ENCODE data around the gene TMEM95.

DNA sequence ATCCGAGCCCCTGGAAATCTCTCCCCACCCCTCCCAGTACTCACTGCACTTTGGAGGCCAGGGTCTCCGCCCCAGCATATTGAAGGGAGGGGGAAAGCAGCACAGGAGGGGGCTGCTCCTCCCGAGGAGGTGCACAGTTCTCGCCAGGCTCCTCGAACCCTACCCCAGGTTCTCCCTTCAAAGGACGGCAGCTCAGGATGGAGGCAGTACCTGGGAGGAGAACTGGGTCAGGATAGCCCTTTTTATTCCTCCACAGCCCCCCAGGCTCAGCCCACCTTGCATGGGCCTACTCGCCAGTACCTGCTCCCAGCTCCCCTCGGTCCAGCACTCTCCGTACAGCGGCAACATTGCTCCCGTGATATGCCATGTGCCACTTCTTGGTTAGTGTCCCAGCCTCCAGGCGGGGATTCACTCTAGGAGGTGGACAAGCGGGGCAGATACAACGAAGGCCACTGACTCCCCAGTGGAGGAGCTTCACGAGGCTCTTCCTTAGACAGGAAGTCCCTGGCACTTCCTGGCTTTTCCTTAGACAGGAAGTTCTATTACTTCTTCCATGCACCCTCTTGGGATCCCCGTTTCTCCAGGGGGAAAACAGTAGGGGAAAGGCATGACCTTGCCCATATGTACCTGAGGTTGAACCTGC, 37.7 kb upstream of the TMEM95 start:
- no peak for TF ChIP-seq CEBPB (IDR thresholded peaks at IDR 0.05)
- TF ChIP-seq, protein P1, sequence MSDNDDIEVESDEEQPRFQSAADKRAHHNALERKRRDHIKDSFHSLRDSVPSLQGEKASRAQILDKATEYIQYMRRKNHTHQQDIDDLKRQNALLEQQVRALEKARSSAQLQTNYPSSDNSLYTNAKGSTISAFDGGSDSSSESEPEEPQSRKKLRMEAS (IDR thresholded peaks at IDR 0.05), result no peak
- no peak for TF ChIP-seq NFIC (IDR thresholded peaks at IDR 0.05)
- TF ChIP-seq ZBTB7A (IDR thresholded peaks at IDR 0.05; ENCODE audit: low read depth), result no peak
- TF ChIP-seq CREB1 (IDR thresholded peaks at IDR 0.05; ENCODE audit: low read depth), result no peak
- no peak for TF ChIP-seq RAD21 (IDR thresholded peaks at IDR 0.05; ENCODE audit: low read depth)
- TF ChIP-seq EP300 (IDR thresholded peaks at IDR 0.05; ENCODE audit: borderline replicate concordance), result no peak
- no peak for TF ChIP-seq YY1 (IDR thresholded peaks at IDR 0.05; ENCODE audit: low read depth)
- TF ChIP-seq, protein P2, sequence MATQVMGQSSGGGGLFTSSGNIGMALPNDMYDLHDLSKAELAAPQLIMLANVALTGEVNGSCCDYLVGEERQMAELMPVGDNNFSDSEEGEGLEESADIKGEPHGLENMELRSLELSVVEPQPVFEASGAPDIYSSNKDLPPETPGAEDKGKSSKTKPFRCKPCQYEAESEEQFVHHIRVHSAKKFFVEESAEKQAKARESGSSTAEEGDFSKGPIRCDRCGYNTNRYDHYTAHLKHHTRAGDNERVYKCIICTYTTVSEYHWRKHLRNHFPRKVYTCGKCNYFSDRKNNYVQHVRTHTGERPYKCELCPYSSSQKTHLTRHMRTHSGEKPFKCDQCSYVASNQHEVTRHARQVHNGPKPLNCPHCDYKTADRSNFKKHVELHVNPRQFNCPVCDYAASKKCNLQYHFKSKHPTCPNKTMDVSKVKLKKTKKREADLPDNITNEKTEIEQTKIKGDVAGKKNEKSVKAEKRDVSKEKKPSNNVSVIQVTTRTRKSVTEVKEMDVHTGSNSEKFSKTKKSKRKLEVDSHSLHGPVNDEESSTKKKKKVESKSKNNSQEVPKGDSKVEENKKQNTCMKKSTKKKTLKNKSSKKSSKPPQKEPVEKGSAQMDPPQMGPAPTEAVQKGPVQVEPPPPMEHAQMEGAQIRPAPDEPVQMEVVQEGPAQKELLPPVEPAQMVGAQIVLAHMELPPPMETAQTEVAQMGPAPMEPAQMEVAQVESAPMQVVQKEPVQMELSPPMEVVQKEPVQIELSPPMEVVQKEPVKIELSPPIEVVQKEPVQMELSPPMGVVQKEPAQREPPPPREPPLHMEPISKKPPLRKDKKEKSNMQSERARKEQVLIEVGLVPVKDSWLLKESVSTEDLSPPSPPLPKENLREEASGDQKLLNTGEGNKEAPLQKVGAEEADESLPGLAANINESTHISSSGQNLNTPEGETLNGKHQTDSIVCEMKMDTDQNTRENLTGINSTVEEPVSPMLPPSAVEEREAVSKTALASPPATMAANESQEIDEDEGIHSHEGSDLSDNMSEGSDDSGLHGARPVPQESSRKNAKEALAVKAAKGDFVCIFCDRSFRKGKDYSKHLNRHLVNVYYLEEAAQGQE (IDR thresholded peaks at IDR 0.05; ENCODE audit: low read depth), result no peak
- no peak for TF ChIP-seq TCF12 (IDR thresholded peaks at IDR 0.05; ENCODE audit: low read depth)
